Panc1 (cell line): ENCODE measurements around the gene RAB28. TPM values are rescaled to one million over a fixed set of nuclear protein-coding genes. Genes with fewer than 3 reads are reported as not detected.

Source experiments
- ATAC-seq: fragments of 200-7000 bp; cut with Tn5 transposase; 2 replicates; pipeline ENCODE4 v1.9.1; 2020; ENCODE audit warnings: mild to moderate bottlenecking, moderate library complexity
- BruUV-seq: library from RNA; stranded (reverse); fragments of 400-500 nt; replicated peaks from 2 replicates; lab custom pipeline; 2021; lab: Mats Ljungman, UMichigan
- CTCF ChIA-PET: fragments of 300-600 bp; sonication (Branson Sonifier 250); formaldehyde crosslinking; loops from one replicate; lab custom pipeline; 2022; ENCODE audit warnings: antibody characterized with exemption; lab: Charles Lee
- POLR2A ChIA-PET: fragments of 300-600 bp; sonication (Branson Sonifier 250); formaldehyde crosslinking; loops from one replicate; lab custom pipeline; 2022; ENCODE audit warnings: antibody characterized with exemption; lab: Charles Lee
- DNase-seq: peaks from one replicate; pipeline ENCODE4 v3.0.0-alpha.2; 2010; ENCODE audit warnings: low read depth, low spot score
- H3K27ac ChIP-seq: 2 replicates; pipeline ENCODE4 v1.5.1; 2011; ENCODE audit warnings: mild to moderate bottlenecking, low read length, inconsistent platforms
- H3K27me3 ChIP-seq: fragments of 200-500 bp; sonication (Bioruptor generic); 2 replicates; pipeline ENCODE4 v1.6.0; 2014; ENCODE audit warnings: low read length, inconsistent platforms; ENCODE audit not compliant: control insufficient read depth, insufficient read depth
- H3K36me3 ChIP-seq: fragments of 200-500 bp; sonication (Bioruptor generic); 2 replicates; pipeline ENCODE4 v1.5.1; 2014; ENCODE audit warnings: inconsistent platforms, mild to moderate bottlenecking, low read length, moderate library complexity; ENCODE audit not compliant: control insufficient read depth, insufficient read depth
- H3K4me1 ChIP-seq: 2 replicates; pipeline ENCODE4 v1.5.1; 2011; ENCODE audit warnings: inconsistent platforms, mild to moderate bottlenecking, low read length, moderate library complexity; ENCODE audit not compliant: control insufficient read depth, insufficient read depth
- H3K4me3 ChIP-seq, 2 experiments: 2 replicates each; pipeline ENCODE4 v1.5.1; 2011 to 2012; ENCODE audit warnings: low read depth in 2 of 2, low read length in 2 of 2, mild to moderate bottlenecking in 2 of 2, inconsistent platforms in 1 of 2, moderate library complexity in 1 of 2
- H3K9me3 ChIP-seq: fragments of 200-500 bp; sonication (Bioruptor generic); 2 replicates; pipeline ENCODE4 v1.5.1; 2014; ENCODE audit warnings: low read depth, mild to moderate bottlenecking, inconsistent platforms, low read length, moderate library complexity; ENCODE audit not compliant: control insufficient read depth, insufficient read depth
- CTCF ChIP-seq: fragments of 450-650 bp; IDR thresholded peaks from 2 replicates; pipeline ENCODE4 v1.5.1; 2017; ENCODE audit warnings: mild to moderate bottlenecking
- POLR2AphosphoS5 ChIP-seq: IDR thresholded peaks from 2 replicates; pipeline ENCODE4 v1.6.1; 2012; ENCODE audit warnings: mild to moderate bottlenecking, low read depth, low read length, moderate library complexity
- SIN3A ChIP-seq: IDR thresholded peaks from 2 replicates; pipeline ENCODE4 v1.6.1; 2012; ENCODE audit warnings: low read depth, mild to moderate bottlenecking, low read length, moderate library complexity, borderline replicate concordance; ENCODE audit not compliant: insufficient read depth
- TCF7L2 ChIP-seq: IDR thresholded peaks from 2 replicates; pipeline ENCODE4 v1.6.1; 2011; ENCODE audit warnings: mild to moderate bottlenecking, low read depth, low read length, inconsistent platforms
- in situ Hi-C: cut with HindIII; loops from 2 replicates; pipeline ENCODE4 v1.10.0; 2016; ENCODE audit warnings: low sequenced_read_pairs, low pct_unique_long_range_greater_than_20kb
- intact Hi-C: fragments of 100-400 bp; cut with micrococcal nuclease; formaldehyde crosslinking; loops from one replicate; pipeline ENCODE4 v1.10.0; 2022; ENCODE audit not compliant: unreplicated experiment
- total RNA-seq: library from RNA; stranded (reverse); gene quantifications from one replicate; pipeline ENCODE4 v1.2.1, GENCODE V29; 2021; ENCODE audit not compliant: unreplicated experiment
- TF ChIP-seq, protein P1 (sequence below), 2 experiments: IDR thresholded peaks; 2 replicates each; pipeline ENCODE4 v1.6.1; 2011 to 2012; ENCODE audit warnings: low read depth in 2 of 2, control low read depth in 1 of 2, low read length in 1 of 2, mild to moderate bottlenecking in 1 of 2, moderate library complexity in 1 of 2; ENCODE audit not compliant: insufficient read depth in 1 of 2

The RAB28 gene
- total RNA-seq, 1 experiment from 2014 or later: 10.2 TPM

DNA sequence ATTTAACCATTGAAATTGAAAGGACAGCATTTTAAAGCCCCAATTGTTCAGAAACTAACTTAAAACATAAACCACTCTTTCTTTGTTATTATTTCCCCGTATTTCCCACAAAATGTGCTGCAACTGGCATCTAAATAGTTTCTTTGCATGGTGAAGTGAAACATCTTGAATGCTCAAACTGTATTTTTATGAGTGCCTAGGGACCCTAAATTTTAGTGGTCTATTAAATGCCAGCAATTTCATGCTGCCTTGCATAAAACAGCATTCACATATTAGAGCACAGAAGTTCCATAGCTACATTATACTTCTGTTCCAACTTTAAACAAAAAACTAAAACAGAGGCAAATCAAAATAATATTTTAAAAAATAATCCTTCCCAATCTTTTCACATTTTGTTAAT, 5.4 kb downstream of the RAB28 start:
- Histone ChIP-seq H3K4me1 (peaks cover 7% of the 10 kb centered on the region; the same call in 1 of the 2 replicates), H3K4me3 (no peak overlapping the region), H3K36me3 (no peaks in the 10 kb centered on the region; the same call in none of the 2 replicates), H3K27ac (no peak overlapping the region), H3K27me3 (no peaks in the 10 kb centered on the region), H3K9me3 (no peaks in the 10 kb centered on the region)
- no peak for ATAC-seq
- CTCF ChIA-PET: no interaction called here
- intact Hi-C loops (no loop called here), in situ Hi-C loops (no loop called here)
- TF ChIP-seq CTCF: no peak
- no peak for TF ChIP-seq TCF7L2
- TF ChIP-seq POLR2AphosphoS5: no peak
- TF ChIP-seq, protein P1, sequence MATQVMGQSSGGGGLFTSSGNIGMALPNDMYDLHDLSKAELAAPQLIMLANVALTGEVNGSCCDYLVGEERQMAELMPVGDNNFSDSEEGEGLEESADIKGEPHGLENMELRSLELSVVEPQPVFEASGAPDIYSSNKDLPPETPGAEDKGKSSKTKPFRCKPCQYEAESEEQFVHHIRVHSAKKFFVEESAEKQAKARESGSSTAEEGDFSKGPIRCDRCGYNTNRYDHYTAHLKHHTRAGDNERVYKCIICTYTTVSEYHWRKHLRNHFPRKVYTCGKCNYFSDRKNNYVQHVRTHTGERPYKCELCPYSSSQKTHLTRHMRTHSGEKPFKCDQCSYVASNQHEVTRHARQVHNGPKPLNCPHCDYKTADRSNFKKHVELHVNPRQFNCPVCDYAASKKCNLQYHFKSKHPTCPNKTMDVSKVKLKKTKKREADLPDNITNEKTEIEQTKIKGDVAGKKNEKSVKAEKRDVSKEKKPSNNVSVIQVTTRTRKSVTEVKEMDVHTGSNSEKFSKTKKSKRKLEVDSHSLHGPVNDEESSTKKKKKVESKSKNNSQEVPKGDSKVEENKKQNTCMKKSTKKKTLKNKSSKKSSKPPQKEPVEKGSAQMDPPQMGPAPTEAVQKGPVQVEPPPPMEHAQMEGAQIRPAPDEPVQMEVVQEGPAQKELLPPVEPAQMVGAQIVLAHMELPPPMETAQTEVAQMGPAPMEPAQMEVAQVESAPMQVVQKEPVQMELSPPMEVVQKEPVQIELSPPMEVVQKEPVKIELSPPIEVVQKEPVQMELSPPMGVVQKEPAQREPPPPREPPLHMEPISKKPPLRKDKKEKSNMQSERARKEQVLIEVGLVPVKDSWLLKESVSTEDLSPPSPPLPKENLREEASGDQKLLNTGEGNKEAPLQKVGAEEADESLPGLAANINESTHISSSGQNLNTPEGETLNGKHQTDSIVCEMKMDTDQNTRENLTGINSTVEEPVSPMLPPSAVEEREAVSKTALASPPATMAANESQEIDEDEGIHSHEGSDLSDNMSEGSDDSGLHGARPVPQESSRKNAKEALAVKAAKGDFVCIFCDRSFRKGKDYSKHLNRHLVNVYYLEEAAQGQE (IDR thresholded peaks at IDR 0.05; ENCODE audit: insufficient read depth in 1 of 2, low read depth in 2 of 2, low read length in 1 of 2): no peak
- no peak for TF ChIP-seq SIN3A
- no TSS peak for BruUV-seq
- POLR2A ChIA-PET: no interaction called here
- no peak for DNase-seq

GRCh38 chr4:13478131-13478530, 6.0 kb downstream of the RAB28 start:
- intact Hi-C loops: no loop called here
- H3K9me3 ChIP-seq: no peaks in the 10 kb centered on the region
- POLR2A ChIA-PET: no interaction called here

More at GRCh38 chr4:13478131-13478530, 6.0 kb downstream of the RAB28 start:
- in situ Hi-C loops: no loop called here
- ATAC-seq (no peak), DNase-seq (no peak)
- no peak overlapping the region for H3K4me3 ChIP-seq
- no peaks in the 10 kb centered on the region; the same call in 1 of the 2 replicates for H3K36me3 ChIP-seq
- no peaks in the 10 kb centered on the region for H3K27me3 ChIP-seq
- TF ChIP-seq POLR2AphosphoS5: no peak
- TF ChIP-seq SIN3A: no peak
- TF ChIP-seq CTCF: no peak
- no peak for TF ChIP-seq TCF7L2
- H3K27ac ChIP-seq: no peak overlapping the region
- no TSS peak for BruUV-seq
- CTCF ChIA-PET: no interaction called here
- peaks cover 7% of the 10 kb centered on the region; the same call in 1 of the 2 replicates for H3K4me1 ChIP-seq
